Right cardiac atrium (tissue), 5 donors: ENCODE measurements around the gene ISLR. TPM values are rescaled to one million over a fixed set of nuclear protein-coding genes. Genes with fewer than 3 reads are reported as not detected.
"Not testable (repeated sequence)": the region's sequence is repeated elsewhere in the genome, so short reads cannot be mapped to it uniquely, and the experiment has no call there.

Experiments
- ATAC-seq, 2 donors: fragments of 200-7000 bp; cut with Tn5 transposase; one replicate each; pipeline versions ENCODE4 v1.8.0 to v1.9.1; 2020; ENCODE audit warnings: moderate library complexity in 2 of 2, mild to moderate bottlenecking in 1 of 2
- DNase-seq, 3 donors: peaks; one replicate each; pipeline ENCODE4 v3.0.0-alpha.2; 2020
- H3K27ac ChIP-seq: one replicate; pipeline ENCODE4 v1.5.1; 2013; ENCODE audit warnings: mild to moderate bottlenecking, low read length, control low read depth, moderate library complexity
- H3K27me3 ChIP-seq: one replicate; pipeline ENCODE4 v1.6.1; 2013; ENCODE audit not compliant: control insufficient read depth, insufficient read depth
- H3K4me1 ChIP-seq: one replicate; pipeline ENCODE4 v1.6.1; 2013; ENCODE audit warnings: low read length; ENCODE audit not compliant: control insufficient read depth, insufficient read depth
- H3K4me3 ChIP-seq: one replicate; pipeline ENCODE4 v1.5.1; 2013; ENCODE audit warnings: low read length, control low read depth
- H3K9me3 ChIP-seq: one replicate; pipeline ENCODE4 v1.6.1; 2013; ENCODE audit warnings: low read length; ENCODE audit not compliant: control insufficient read depth
- WGBS: extraction: QIAGEN DNeasy Blood & Tissue Kit; methylation state at CpG from one replicate; pipeline ENCODE4 v1.1.7; 2013; 5-methylcytosine and 5-hydroxymethylcytosine counted together
- intact Hi-C, 4 donors: fragments of 100-400 bp; cut with DNase I; formaldehyde crosslinking; loops; one replicate each; pipeline versions ENCODE4 v1.11.0 to v1.14.0; 2022 to 2023
- polyA plus RNA-seq: library from polyadenylated mRNA; stranded (reverse); fragments of 200-250 nt; gene quantifications from one replicate; pipeline ENCODE4 v1.2.3, GENCODE V29; 2013
- total RNA-seq, 4 donors: library from RNA; stranded (reverse); fragmentation: NEBNext Ultra II Directional; extraction: Animal tissue kit (Norgen Biotek cat#: 25700); gene quantifications; one replicate each; pipeline ENCODE4 v1.2.1, GENCODE V29; 2021
- donor health status: healthy with polysubstance abuse.
- donor health status: DM: no; HTN: yes; CAD: no.
- donor health status: DM: no; HTN: no; CAD: no.
- donor health status: DM: no; HTN: yes; CAD: no; lungs with severe emphysema.
- donor health status: DM: yes; HTN: yes; CAD: no.

ISLR gene
- total and polyA plus RNA-seq, 5 donors = 21.6 to 33.5 (median 26.3) TPM

DNA sequence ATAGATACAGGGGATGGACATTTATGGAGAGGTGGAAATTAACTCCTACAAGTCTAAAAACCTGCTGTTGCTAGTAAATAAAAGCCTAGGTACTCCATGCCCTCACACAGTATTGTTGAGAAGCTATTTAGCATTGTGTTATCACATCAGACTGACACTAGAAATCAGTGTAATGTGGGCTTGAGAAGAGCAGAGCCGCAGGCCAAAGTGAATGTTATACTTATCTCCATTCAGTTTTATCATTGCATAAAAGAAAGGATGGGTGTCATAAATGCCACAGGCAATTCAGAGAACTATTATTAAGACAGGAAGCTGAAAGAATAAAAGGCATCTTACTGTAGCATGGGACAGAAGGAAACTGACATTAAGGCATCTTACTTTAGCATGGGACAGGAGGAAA lies 13.7 kb upstream of the ISLR start:
- intact Hi-C loops = loop anchor here in 2 of 4 donors (5.0 to 10.0 kb wide), 2 partner anchors 75 to 93 kb away; partner anchors contain the start of gene CCDC33 (in 1 of the 2)
- no peaks in the 10 kb centered on the region for H3K9me3 ChIP-seq
- no peak overlapping the region for H3K27ac ChIP-seq
- H3K4me1 ChIP-seq = peaks cover 20% of the 10 kb centered on the region
- WGBS = 59% methylated on average over 1 of the region's 1 CpG
- ATAC-seq (peak; percentile 25 to 46), DNase-seq (no peak)
- H3K27me3 ChIP-seq = no peaks in the 10 kb centered on the region
- no peak overlapping the region for H3K4me3 ChIP-seq

DNA sequence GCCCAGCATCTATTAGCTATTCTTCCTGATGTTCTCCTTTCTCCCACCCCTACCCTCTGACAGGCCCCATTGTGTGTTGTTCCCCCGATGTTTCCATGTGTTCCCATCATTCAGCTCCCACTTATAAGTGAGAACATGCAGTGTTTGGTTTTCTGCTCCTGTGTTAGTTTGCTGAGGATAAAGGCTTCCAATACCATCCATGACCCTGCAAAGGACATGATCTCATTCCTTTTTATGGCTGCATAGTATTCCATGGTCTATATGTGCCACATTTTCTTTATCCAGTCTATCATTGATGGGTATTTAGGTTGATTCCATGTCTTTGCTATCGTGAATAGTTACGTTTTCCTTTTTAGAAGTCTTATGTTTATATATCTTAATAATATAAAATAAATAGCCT lies 13.1 kb upstream of the ISLR start:
- H3K4me3 ChIP-seq, H3K27ac ChIP-seq, DNase-seq, H3K9me3 ChIP-seq, intact Hi-C loops, ATAC-seq, H3K27me3 ChIP-seq: not testable (repeated sequence)
- peaks cover 18% of the 10 kb centered on the region for H3K4me1 ChIP-seq
- 92% methylated on average over 3 of the region's 3 CpGs for WGBS

DNA sequence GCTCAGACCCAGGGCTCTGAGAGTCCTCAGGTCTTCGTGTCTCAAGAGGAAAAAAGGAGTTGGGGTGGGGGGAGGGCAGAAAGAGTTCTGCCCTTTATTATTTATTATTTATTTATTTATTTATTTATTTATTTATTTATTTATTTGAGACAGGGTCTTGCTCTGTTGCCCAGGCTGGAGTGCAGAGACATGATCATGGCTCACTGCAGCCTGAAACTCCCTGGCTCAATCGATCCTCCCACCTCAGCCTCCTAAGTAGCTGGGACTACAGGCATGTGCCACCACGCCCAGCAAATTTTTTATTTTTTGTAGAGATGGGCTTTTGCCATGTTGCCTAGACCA lies 11.3 kb upstream of the ISLR start:
- 91% methylated on average over 3 of the region's 3 CpGs for WGBS
- H3K27ac ChIP-seq, intact Hi-C loops, H3K27me3 ChIP-seq, H3K9me3 ChIP-seq, H3K4me1 ChIP-seq, ATAC-seq, H3K4me3 ChIP-seq, DNase-seq: not testable (repeated sequence)

DNA sequence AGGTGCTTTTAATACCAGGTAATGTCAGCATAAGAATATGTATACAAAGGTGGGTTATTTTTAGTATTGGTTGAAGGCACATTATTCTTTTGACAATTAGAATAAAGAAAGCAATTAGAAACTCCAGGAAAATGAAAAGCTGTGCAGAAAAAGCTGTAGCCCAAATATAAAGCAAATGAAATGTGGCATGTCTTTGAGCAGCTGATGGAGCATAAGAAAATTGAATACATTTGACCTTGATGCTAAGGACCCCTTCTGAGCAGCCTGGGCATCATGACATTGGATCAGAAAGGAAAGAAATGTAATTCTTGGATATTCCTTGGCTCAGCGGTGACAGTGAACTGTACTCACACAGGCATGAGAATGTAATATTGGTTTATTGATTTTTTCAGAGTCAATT lies 8.0 kb upstream of the ISLR start:
- Histone ChIP-seq H3K4me3 (no peak overlapping the region), H3K27ac (no peak overlapping the region), H3K9me3 (no peaks in the 10 kb centered on the region), H3K27me3 (no peaks in the 10 kb centered on the region), H3K4me1 (peaks cover 10% of the 10 kb centered on the region)
- 98% methylated on average over 1 of the region's 1 CpG for WGBS
- no peak for ATAC-seq
- intact Hi-C loops = no loop called here
- DNase-seq = no peak

DNA sequence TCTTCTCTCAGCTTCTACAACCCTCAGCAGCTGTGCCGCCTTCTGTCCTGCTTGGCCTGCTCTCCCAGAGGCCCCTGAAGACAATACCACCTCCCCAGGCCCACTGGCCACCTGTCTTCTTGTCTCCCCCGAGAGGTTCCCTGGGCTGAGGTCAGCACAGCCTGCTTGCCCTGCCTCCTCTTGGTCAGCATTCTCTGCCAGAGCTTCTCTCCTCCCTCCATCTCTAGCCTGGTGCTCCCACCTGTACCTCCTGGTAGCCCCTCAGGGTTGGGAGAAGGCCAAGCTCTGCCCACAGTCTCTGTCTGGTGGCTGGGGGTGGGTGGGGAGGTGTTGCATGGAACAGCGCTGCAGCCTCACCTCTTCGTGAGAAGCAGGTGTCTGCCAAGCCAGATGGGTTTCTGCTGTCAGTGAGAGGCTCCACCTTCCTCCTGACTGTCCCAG lies 5.6 kb upstream of the ISLR start:
- H3K4me3 ChIP-seq = no peak overlapping the region
- DNase-seq (no peak), ATAC-seq (no peak)
- H3K9me3 ChIP-seq = no peaks in the 10 kb centered on the region
- no peaks in the 10 kb centered on the region for H3K27me3 ChIP-seq
- intact Hi-C loops = no loop called here
- H3K27ac ChIP-seq = no peak overlapping the region
- 78% methylated on average over 4 of the region's 4 CpGs for WGBS
- H3K4me1 ChIP-seq = peaks cover 12% of the 10 kb centered on the region

GRCh38 chr15:74168711-74169126 lies 4.8 kb upstream of the ISLR start:
- peaks cover 17% of the 10 kb centered on the region for H3K4me1 ChIP-seq
- H3K9me3 ChIP-seq = no peaks in the 10 kb centered on the region
- intact Hi-C loops = no loop called here
- H3K27me3 ChIP-seq = no peaks in the 10 kb centered on the region
- H3K4me3 ChIP-seq = no peak overlapping the region
- ATAC-seq (peak; percentile 10 to 22), DNase-seq (peak; percentile 40 to 82 (median 81))
- 18% methylated on average over 3 of the region's 3 CpGs for WGBS
- H3K27ac ChIP-seq = peak overlapping the region; percentile 31

GRCh38 chr15:74170071-74170844 lies 3.3 kb upstream of the ISLR start:
- no peak overlapping the region for H3K27ac ChIP-seq

DNA sequence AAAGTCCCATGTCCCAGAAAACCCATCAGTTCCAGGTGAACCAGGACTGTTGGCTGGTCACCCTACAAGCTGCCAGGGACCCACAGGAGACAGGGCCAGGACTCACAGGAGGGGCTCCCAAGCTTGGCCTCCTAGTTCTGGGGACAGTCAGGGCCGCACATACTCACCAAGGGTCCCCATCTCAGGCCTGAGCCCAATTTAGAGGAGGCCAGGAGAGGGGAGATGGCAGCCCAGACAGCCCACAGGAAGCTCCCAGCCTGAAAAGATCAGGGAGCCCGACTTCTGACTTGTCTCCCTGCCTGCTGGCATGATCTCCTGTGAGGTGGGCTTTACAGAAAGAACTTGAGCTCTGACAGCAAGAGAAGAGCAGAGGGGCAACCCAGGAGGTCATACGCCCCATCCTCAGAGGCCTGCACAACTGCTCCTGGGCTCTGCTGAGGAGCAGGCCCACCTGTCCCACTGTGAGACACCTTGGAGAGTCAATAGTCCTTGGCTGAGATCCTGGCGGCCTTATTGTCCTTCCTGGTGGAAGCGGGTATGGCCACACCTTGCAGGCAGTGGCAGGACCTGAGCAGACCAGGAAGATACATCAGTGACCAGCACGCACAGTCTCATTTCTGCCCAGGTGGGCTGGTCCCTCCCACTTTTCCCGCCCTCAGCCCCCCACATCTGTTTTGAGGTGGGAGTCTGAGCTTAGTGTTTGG lies 2.5 kb upstream of the ISLR start:
- Histone ChIP-seq H3K4me3 (no peak overlapping the region), H3K27ac (no peak overlapping the region), H3K4me1 (peaks cover 19% of the 10 kb centered on the region), H3K9me3 (no peaks in the 10 kb centered on the region), H3K27me3 (no peaks in the 10 kb centered on the region)
- ATAC-seq = no peak
- peak in 1 of 3 donors; percentile 30 for DNase-seq
- 87% methylated on average over 7 of the region's 7 CpGs for WGBS
- intact Hi-C loops = loop anchor here in 1 of 4 donors (5.0 kb wide), 1 partner anchor 34 kb away; no protein-coding TSS in a partner anchor

More at GRCh38 chr15:74170071-74170844, 3.3 kb upstream of the ISLR start:
- intact Hi-C loops = loop anchor here in 1 of 4 donors (5.0 kb wide), 1 partner anchor 33 kb away; no protein-coding TSS in a partner anchor
- Histone ChIP-seq H3K4me1 (peaks cover 19% of the 10 kb centered on the region), H3K4me3 (no peak overlapping the region), H3K27me3 (no peaks in the 10 kb centered on the region), H3K9me3 (no peaks in the 10 kb centered on the region)
- no peak for ATAC-seq
- 70% methylated on average over 15 of the region's 15 CpGs for WGBS
- DNase-seq = peak in 1 of 3 donors; percentile 56

DNA sequence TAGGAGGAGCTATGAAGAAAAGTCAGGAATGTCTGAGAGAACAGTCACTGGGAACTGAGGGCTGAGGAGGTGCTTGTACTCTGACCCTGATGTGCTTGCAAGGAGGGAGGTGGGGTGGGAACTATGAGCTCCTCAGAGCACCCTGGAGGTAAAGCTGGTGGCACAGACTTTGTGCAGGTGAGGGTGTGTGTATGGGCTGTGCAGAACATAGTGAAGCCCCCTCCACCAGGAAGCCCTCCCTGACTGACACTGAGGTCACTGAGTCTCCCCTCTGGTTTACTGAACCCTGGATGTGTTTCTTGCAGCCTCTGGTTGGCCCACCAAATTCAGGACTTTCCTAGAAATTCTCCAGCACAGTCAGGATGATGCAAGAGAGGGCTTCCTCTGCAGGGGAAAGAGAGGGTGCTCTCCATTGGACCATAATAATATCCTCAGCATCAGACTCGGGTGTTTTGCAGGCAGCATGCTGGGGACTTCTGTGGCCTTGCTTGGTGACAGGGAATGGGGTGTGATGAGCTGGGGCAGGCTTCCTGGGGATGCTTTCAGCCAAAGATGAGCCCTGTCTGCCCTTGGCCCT lies 1.5 kb upstream of the ISLR start:
- Histone ChIP-seq H3K27ac (peak overlapping the region; percentile 89), H3K27me3 (no peaks in the 10 kb centered on the region), H3K4me3 (no peak overlapping the region), H3K9me3 (no peaks in the 10 kb centered on the region), H3K4me1 (peaks cover 19% of the 10 kb centered on the region)
- intact Hi-C loops = loop anchor here in 1 of 4 donors (5.0 kb wide), 1 partner anchor 35 kb away; no protein-coding TSS in a partner anchor
- ATAC-seq (no peak), DNase-seq (peak in 1 of 3 donors; percentile 44)
- 55% methylated on average over 1 of the region's 1 CpG for WGBS

- DNase-seq (peak; percentile 83 to 95 (median 94)), ATAC-seq (peak; percentile 86 to 87)
- no peaks in the 10 kb centered on the region for H3K27me3 ChIP-seq
- intact Hi-C loops = loop anchor here in 1 of 4 donors (5.0 kb wide), 1 partner anchor 36 kb away; no protein-coding TSS in a partner anchor
- peaks cover 21% of the 10 kb centered on the region for H3K4me1 ChIP-seq
- no peak overlapping the region for H3K4me3 ChIP-seq
- peak overlapping the region; percentile 89 for H3K27ac ChIP-seq
- 35% methylated on average over 13 of the region's 13 CpGs for WGBS
- H3K9me3 ChIP-seq = no peaks in the 10 kb centered on the region
Measured at GRCh38 chr15:74172701-74173379, 670 bp upstream of the ISLR start.
